Activated CD4-positive, alpha-beta T cell treated with anti-CD3 and anti-CD28 coated beads, Interleukin-2, amount 50 U/mL, for 48 hours (primary cell): ENCODE results near the gene DOK7.

ENCODE experiments used
- DNase-seq, 2 experiments: peaks; one replicate each; pipeline ENCODE4 v3.0.0-alpha.2; 2020

The DOK7 gene, protein sequence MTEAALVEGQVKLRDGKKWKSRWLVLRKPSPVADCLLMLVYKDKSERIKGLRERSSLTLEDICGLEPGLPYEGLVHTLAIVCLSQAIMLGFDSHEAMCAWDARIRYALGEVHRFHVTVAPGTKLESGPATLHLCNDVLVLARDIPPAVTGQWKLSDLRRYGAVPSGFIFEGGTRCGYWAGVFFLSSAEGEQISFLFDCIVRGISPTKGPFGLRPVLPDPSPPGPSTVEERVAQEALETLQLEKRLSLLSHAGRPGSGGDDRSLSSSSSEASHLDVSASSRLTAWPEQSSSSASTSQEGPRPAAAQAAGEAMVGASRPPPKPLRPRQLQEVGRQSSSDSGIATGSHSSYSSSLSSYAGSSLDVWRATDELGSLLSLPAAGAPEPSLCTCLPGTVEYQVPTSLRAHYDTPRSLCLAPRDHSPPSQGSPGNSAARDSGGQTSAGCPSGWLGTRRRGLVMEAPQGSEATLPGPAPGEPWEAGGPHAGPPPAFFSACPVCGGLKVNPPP

DNA sequence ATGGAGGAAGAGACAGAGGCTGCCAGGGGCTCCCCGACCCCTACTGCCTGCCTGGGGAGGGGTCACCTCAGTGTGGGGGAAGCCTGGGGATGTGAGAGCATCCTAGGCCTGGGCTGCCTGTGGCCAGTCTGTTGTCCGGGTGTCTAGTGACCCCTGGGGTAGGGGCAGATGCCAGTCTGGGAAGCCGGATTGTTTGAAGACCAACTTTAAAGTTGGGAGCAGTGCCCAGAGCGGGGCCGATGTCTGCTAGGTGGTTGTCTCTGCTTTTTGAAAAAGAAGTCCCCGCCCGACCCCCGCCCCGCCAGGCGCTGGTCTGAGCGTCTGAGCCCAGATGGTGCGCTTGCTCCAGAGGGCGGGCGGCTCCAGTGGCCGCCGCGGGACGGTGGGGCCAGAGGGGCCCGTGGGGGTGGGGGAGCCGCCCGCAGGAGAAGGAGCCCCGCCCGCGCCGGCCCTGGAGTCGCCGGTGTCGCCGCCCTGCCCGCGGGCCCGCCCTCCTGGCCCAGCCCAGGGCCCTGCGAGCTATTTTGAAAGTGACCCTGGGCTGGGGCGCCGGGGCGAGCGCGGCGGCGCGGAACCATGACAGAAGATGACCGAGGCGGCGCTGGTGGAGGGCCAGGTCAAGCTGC lies at the start of gene DOK7:
Gene DOK7 (plus strand): TSS at position 517 of the 626 bp plus-strand sequence. CDS start 70 bp downstream, at position 587.
- no peak for DNase-seq

DNA sequence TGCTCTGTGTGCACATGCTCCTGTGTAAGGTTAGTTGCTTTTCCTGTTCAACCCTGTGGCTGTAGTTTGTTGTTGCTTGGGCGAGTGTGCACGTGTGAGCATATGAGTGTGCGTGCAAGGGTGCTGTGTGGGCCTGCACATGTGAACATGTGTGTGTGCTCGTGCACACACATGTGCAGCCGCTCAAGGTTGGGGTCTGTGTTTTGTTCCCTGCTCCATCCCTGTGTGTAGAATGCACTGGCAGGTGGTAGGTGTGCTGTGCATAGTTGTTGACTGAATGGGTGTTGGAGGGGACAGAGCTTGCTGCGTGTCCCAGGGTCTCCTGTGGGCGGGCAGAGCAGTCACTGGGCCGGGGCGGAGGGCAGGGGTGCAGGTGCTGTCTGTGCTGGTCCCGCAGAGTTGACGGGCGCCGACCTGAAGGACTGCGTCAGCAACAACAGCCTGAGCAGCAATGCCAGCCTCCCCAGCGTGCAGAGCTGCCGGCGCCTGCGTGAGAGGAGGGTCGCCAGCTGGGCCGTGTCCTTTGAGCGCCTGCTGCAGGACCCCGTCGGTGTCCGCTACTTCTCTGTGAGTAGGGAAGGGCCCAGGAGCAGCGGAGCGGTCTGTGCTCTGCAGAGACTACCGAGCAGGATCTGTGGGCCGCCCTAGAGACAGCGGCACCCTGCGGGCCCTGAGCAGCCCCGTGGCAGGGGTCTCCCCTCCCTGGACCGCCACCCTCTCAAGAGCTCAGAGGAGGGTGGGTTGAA lies 49.3 kb upstream of the DOK7 start:
- no peak for DNase-seq

DNA sequence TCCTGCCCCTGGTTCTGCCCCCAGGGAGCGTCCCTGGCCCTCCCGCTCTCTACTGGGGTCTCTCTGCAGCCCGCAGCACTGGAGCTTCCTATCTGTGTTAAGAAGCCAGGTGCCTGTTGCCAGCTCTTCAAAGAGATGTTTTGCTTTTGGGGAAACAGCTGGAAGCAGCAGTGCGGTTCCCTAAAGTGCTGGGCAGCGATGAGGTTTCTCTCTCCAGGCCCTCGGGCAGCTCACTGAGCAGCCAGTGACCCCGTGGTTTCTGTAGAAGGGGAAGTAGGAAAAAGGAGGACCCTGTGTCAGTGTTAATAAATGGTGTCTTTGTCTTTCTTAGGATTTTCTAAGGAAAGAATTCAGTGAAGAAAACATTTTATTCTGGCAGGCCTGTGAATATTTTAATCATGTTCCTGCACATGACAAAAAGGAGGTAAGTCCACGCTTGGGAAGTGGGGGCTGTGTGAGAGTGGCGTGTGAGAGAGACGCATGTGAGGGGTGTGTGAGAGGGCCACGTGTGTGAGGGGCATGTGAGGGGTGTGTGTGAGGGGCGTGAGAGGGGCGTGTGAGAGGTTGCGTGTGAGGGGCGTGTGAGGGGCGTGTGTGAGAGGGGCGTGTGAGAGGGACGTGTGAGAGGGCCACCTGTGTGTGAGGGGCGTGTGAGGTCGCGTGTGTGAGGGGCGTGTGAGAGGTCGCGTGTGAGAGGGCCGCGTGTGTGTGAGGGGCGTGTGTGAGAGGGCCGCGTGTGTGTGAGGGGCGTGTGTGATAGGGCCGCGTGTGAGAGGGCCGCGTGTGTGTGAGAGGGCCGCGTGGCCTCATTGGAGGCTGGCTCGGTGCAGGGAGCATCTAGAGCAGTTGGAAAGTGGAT lies 48.5 kb upstream of the DOK7 start:
- DNase-seq, result no peak

DNA sequence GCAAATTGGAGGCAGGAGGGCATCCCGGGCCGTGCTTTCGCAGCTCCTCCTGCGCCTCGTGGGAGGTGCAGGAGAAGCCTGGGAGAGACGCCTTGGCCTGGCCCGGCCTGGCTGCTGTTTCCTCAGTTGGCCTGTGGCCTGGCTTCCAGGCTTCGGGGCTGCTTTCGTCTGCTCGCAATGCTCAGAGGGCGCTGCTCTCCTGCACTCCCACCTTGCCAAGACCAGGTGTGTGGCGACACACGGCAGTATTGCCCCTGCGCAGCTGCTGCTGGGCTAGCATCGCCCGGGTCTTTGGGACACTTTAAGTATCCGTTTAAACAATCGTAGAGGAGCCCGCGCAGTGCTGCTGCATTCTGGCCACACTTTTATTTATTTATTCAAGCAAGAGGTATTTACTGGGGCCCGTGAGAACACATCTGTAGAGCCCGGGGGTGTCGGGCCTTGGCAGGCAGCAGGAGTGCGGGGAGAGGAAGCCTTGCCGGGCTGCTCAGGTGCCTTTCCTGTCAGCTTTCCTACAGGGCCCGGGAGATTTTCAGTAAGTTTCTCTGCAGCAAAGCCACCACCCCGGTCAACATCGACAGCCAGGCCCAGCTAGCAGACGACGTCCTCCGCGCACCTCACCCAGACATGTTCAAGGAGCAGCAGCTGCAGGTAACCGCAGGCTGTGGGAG lies 47.5 kb upstream of the DOK7 start:
- DNase-seq, result no peak

DNA sequence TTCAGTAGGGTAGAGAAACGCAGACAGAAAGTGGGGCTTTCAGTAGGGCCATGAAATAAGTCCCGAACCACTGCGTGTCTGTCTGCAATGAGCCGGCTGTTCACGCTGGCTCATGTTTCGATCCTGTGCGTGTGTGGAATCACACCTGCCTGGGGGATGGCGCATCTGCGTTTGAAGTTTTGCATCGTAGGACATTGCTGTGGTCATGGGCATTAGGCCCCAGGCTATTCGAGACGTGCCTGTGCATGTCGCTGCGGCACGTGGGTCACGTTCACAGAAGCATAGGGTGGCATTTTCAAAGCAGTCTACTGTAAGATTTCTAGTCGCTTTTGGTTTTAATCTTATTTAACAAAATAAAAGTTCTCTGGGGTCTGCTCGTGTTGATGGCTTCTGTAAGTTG lies 46.8 kb upstream of the DOK7 start:
- DNase-seq, result no peak

DNA sequence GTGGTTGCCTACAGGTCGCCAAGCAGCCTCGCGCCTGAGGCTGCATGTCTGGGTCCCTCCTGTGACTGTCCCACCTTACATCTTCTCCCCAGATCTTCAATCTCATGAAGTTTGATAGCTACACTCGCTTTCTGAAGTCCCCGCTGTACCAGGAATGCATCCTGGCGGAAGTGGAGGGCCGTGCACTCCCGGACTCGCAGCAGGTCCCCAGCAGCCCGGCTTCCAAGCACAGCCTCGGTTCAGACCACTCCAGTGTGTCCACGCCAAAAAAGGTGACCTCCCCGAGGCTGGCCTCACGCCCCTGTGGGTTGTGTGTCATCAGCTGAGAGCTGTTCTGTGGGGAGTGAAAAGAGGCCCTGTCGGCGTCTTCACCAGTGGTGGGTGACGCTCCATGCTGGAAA lies 46.3 kb upstream of the DOK7 start:
- DNase-seq, result no peak

DNA sequence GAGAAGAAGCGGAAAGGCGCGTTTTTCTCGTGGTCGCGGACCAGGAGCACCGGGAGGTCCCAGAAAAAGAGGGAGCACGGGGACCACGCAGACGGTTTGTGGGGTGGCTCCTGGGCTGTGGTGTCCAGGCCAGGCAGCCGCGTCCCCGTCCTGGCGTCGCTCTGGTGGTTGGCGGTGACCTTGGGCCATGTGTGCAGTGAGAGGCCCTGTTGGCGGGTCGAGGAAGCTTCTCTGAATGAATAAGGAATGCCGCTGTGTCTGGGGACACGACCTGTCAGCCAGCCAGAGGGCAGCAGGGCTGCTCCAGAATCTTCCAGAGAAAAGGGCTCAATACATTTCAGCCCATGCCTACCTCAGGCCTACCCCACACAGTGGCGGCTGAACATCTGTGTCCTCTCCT lies 45.7 kb upstream of the DOK7 start:
- DNase-seq, result no peak

DNA sequence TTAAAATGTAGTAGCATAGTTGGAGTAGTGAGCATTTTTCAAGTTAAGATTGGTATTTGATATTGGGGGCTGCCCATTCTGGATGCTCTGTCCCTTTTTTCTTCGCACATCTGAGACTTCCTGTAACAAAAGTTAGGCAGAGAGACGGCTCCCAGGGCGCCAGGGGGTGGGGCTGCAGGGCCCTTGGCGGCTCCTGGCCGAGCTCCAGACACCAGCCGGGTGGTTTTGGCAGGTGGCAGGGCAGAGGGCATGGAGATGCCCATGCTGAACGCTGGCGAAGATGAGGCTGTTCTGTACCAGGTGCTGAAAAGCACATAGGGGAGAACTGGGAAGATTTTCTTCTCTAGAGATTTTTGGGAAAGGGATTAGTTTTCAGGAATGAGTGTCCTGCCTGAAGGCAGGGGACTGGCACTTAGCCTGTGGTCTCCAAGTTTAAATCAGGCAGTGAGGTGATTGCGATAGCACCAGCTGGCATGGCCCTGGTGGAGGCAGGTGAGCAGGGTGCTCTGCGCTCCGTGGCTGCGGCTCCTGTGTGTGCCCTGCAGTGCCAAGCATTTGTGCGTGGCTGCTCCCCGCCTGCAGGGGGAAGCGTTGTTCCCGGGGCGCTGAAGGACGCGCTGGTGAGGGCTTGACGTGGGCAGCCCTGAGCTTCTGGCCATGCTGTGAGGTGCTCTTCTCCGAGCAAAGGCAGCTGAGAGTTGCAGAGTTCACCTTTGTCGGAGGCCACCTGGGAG lies 44.9 kb upstream of the DOK7 start:
- no peak for DNase-seq

DNA sequence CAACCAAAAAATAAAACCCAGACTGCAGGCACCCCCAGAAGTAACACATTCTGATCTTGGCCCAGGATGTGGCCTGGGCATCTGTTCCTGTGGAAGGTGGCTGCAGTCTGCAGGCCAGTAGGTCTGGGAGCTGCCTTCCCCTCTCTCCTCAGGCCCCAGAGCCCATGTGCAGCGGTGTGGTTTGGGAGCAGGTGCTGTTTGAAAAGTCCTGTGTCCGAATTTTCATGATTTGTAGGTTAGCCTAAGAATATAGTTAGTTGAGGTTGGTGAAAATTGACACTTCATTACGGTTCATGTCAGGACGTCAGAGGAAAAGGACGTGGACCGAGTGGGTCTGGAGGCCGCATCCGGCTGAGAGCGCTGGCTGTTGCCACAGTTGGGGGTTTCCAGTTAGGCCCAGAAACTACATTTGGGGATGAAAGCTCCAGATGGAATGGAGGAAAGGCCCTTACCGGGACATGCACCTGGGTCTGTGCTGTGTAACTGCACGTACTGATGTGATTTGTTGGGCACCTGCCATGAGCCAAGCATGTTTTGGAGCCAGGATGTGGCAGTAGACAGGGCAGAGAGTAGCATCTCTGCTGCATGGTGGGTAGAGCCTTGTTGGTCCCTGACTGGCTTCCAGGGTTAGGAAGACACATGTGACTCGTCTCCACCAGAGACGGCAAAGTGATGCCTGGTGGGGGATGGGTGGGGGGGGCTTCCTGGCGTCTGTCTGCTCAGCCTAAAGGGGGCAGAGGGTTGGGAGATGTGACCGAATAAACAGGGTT lies 43.1 kb upstream of the DOK7 start:
- DNase-seq, result no peak

DNA sequence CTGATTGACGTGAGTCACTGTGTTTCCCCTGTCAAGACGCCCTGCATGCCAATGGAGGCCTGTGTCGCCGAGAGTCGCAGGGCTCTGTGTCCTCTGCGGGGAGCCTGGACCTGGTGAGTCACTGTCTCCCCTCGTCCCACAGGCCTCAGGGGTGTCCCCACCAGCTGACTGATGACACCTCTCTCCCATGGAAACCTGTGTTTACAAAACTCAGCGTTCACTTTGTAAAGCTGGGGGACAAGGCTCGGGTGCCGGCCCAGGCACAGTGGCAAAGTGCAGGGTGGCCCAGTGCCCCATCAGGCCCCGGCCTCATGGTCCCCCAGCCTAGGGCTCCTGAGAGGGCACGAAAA lies 42.5 kb upstream of the DOK7 start:
- DNase-seq, result no peak

DNA sequence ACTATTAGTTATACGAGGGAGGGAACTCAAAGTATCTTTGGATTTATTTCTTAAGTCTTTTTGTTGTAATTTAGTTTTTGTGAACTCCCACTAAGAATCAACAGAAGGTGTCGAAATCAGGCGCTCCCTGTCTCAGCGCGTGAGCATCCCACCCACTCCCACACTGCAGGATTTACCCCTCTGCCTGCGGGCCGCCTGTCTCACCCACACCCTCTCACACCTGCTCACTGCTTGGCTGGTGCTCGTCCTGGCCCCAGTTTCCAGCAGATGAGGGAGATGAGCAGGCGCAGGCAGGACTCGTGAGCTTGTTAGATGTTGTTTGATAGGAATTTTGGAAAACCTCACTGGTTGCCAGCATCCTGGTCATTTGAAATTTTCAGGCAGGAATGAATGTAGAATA lies 42.1 kb upstream of the DOK7 start:
- DNase-seq, result no peak

DNA sequence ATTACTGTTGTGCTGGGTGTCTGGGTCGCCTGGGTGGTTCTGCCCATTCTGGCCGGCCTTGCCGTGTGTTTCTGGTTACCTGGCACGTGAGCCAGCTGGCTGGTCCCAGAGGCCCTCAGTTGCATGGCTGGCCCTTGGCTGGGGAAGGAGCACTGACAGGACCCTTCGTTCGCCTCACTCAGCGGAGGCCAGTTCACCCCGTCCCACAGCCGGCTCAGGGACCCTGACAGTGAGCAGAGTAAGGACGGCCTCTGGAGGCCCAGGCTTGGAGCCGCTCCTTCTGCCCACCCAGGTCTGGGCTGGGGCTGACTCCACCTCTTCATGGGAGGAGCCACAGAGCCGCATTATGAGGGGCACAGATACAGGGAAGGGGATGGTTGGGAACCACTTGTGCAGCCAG lies 41.6 kb upstream of the DOK7 start:
- no peak for DNase-seq

DNA sequence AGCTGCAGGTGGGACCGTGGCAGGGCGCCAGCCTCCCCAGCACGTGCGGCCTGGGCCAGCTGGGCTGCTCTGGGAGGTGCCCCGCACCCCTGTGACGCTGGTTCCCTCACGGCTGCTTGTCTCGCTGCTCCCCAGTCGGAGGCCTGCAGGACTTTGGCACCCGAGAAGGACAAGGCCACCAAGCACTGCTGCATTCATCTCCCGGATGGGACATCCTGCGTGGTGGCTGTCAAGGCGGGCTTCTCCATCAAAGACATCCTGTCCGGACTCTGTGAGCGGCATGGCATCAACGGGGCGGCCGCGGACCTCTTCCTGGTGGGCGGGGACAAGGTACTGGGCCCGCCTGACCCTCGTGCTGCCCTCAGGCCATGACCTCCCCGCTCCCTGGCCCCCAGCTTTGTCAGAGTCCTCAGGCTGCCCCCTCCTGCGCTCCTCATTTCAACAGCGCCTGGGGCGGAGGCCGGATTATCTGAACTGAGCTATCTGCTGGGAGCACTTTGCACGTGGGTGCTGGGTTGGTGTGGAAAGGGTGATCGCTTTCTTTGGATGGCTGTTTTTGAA lies 40.8 kb upstream of the DOK7 start:
- DNase-seq, result no peak

DNA sequence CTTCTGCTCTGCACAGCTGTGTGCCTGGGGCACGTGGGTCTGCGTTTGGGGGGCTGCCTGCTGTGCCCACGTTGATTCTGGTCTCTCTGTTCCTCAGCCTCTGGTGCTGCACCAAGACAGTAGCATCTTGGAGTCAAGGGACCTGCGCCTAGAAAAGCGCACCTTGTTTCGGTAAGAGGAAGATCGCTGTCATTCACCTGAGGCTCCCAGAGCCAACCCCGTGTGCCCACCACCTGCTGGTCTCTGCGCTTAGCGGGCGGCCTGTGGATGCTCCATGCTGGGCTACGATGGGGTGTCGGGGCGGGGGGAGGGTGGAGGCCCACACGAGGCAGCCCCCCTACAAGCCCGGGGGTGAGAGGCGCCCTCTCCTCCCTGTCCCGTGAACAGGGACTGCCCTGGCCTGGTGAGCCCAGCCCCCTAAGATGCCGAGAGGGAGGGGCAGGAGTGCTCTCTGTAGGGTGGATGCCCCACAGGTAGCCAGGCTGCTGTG lies 40.3 kb upstream of the DOK7 start:
- DNase-seq, result no peak

DNA sequence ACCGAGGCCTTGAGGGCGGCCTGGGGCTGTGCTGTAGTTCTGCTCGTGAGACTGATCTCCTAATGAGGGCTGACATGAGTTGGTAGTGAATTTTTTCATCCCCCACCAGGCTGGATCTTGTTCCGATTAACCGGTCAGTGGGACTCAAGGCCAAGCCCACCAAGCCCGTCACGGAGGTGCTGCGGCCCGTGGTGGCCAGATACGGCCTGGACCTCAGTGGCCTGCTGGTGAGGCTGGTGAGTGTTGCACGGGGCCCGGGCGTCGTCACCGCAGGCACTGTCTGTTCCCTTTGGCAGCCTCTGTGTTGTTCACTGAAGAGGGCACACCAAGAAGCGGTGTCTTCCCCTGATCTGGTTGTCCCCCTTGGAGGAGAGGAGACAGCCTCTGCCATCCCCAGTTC lies 39.7 kb upstream of the DOK7 start:
- DNase-seq, result no peak

DNA sequence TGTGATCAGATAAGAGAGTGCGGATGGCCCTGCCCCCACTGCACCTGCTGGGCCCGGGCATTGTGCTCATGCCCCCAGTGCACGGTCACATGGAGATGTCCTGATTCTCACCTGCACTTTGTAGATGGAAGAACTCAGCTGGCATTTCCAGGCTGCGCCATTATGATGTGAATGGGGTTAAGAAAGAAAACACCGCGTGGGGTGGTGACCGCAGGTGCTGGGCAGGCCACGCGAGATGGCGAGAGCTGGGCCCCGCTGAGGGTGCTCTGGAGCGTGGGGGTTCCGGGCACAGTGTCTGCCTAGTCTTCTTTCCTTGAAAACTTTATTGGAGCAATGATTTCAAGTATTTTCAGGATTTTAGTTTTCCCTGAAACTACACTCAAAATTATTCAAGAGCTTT lies 39.2 kb upstream of the DOK7 start:
- no peak for DNase-seq

DNA sequence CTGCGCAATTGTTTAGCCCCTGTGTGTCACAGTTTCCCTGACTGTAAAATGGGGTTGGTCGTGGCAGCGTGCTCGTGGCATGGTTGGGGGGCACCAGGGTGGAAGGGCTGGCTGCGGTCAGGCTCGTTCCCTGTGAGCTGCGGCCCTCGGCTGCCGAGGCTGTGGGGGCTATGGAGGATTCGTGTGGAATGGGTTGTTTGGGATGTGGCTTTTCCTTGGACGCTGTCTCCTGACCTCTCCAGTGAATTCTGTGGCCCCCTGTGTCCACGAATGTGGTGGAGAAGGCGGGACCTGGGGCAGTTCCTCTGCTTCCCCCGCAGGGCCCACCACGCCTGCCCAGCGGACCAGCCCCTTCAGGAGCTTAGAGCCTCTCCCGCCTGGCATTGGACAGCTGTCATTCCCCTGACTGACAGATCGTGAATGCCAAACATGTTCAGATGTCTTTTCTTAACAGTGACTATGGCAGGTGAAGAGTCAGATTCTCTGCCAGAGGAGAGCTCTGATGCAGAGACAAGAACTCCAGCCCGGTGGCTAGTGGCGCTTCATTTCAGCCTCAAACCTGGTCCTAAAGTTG lies 38.5 kb upstream of the DOK7 start:
- no peak for DNase-seq

DNA sequence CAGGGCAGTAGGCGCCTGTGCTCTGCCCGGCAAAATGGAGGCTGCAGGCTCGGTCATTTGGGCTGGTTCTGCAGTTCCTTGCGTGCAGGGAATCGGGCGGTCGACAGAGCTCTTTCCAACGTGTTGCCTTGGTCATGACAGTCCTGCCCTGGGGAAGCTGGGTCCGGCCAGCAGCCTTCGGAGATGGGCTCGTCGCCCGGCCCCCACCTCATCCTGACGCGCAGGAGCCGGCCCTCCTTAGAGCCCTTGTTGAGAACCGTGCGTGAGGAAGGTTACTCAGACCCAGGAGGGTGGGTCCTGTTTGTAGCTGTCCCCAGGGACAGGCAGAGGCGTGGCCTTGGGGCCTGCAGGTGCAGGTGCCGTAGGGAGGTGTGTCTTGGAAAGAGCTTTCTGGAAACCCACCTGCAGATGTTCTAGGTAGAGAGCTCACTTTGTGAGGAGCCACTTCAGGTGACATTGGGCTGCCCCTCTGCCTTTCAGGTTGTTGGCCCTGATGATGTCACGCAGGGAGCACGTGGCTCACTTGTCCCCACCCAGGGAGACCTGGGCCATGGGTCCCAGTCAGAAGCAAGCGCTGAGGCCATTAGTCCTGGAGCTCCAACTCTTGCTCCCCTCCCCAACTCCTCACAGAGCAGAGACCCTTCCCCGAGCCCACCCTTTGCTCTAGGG lies 36.5 kb upstream of the DOK7 start:
- DNase-seq, result no peak

DNA sequence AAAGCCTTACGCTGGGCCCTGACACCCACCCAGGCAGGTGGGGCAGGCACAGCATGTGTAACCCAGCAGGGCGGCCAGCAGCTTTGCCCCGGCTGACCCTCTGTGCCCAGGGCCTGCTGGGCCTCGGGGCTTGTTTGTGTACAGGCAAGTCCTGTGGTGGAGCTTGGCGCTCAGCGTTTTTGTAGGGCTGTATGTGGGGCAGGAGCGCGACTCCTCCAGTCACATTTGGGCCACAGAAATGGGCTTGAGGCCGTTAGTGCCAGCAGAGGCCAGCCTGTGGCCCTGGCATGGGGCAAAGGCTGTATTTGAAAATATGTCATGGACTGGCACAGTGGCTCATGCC lies 36.0 kb upstream of the DOK7 start:
- DNase-seq, result no peak
